ENCODE data around the gene ETS2. TPM values are rescaled to one million over a fixed set of nuclear protein-coding genes. Genes with fewer than 3 reads are reported as not detected.

Gene ETS2
- total RNA-seq, 1 experiment from 2014 or later, result 127 TPM

DNA sequence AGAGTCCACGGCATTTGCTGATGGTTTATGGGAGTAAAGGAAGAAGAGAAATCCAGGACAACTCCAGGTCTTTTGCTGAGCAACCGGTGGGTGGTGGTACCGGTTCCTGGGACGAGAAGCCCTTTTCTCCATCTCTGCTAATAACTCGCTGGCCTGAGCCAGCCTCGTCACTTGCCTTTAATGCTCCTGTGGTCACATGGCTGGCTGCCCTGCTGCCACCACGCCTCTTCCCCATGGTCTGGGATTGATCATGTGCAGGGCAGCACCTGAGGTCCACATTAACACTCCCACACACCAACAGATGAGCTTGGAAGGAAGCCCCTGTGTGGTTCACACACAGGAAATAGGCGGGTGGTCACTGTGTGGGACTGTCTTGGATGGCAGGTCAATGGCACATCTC is 10.3 kb upstream of the ETS2 start:
- ChIA-PET POLR2A (ENCODE audit: unreplicated experiment) (interaction anchor here (0.9 kb wide), 1 partner anchor 12 kb away, joined by 3 read pairs; no protein-coding TSS in a partner anchor), CTCF (no interaction called here)
- intact Hi-C loops (cut with micrococcal nuclease), result no loop called here
- H2AFZ ChIP-seq (ENCODE audit: low read length), result no peak overlapping the region
- no peak for ATAC-seq
- no peaks in the 10 kb centered on the region for H3K36me3 ChIP-seq (ENCODE audit: low read depth, low read length)
- no peaks in the 10 kb centered on the region for H3K9me3 ChIP-seq (ENCODE audit: low read length)
- peaks cover 8% of the 10 kb centered on the region for H3F3A ChIP-seq (ENCODE audit: low read length, unreplicated experiment)
- TF ChIP-seq EZH2 (IDR thresholded peaks at IDR 0.05; ENCODE audit: low read length, unreplicated experiment) (no peak), EZH2phosphoT487 (IDR thresholded peaks at IDR 0.05; ENCODE audit: borderline replicate concordance, low read length) (no peak)
- TF ChIP-seq, protein P1, sequence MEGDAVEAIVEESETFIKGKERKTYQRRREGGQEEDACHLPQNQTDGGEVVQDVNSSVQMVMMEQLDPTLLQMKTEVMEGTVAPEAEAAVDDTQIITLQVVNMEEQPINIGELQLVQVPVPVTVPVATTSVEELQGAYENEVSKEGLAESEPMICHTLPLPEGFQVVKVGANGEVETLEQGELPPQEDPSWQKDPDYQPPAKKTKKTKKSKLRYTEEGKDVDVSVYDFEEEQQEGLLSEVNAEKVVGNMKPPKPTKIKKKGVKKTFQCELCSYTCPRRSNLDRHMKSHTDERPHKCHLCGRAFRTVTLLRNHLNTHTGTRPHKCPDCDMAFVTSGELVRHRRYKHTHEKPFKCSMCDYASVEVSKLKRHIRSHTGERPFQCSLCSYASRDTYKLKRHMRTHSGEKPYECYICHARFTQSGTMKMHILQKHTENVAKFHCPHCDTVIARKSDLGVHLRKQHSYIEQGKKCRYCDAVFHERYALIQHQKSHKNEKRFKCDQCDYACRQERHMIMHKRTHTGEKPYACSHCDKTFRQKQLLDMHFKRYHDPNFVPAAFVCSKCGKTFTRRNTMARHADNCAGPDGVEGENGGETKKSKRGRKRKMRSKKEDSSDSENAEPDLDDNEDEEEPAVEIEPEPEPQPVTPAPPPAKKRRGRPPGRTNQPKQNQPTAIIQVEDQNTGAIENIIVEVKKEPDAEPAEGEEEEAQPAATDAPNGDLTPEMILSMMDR (conservative IDR thresholded peaks at IDR 0.05; ENCODE audit: low read depth, low read length), result no peak
- H3K9me2 ChIP-seq (replicated peaks; ENCODE audit: low read length), result no peaks in the 10 kb centered on the region
- H3K27me3 ChIP-seq (ENCODE audit: low read length), result no peaks in the 10 kb centered on the region
- no peak overlapping the region for H3K4me2 ChIP-seq (ENCODE audit: low read length)
- H3K4me3 ChIP-seq (ENCODE audit: low read length), result no peak overlapping the region
- H4K20me1 ChIP-seq (ENCODE audit: low read length), result no peaks in the 10 kb centered on the region
- no peak overlapping the region for H3K27ac ChIP-seq (ENCODE audit: low read length)
- H3K9ac ChIP-seq (ENCODE audit: low read length), result peak overlapping the region; percentile 40; the same call in 1 of the 2 replicates
- H3K4me1 ChIP-seq (ENCODE audit: insufficient read depth, low read length), result peaks cover 55% of the 10 kb centered on the region
- DNase-seq, result no peak
- no TSS peak for BruUV-seq (replicated peaks)
- H3K79me2 ChIP-seq (ENCODE audit: low read length), result no peaks in the 10 kb centered on the region

DNA sequence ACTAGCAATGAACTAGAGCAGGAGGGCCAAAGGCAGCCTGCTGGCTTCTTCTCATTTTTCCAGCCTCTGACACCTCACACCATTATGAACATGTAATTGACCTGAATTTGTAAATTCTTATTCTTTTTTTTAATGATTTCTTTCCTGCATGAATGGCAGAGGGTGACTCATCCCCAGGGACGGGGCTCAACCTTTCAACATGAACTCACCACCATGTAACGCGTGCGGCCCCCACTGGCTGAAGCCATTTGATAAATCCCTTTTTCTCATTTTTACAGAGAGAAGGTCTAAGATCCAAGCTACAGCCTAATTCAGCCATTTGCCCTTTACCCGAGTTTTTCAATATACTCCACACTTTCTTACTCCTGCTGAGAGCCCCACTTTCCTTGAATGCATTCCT is 9.3 kb upstream of the ETS2 start:
- H3K27me3 ChIP-seq (ENCODE audit: low read length), result no peaks in the 10 kb centered on the region
- H3K4me1 ChIP-seq (ENCODE audit: insufficient read depth, low read length), result peaks cover 63% of the 10 kb centered on the region
- H3K36me3 ChIP-seq (ENCODE audit: low read depth, low read length), result no peaks in the 10 kb centered on the region
- no peaks in the 10 kb centered on the region for H3K79me2 ChIP-seq (ENCODE audit: low read length)
- H3K4me2 ChIP-seq (ENCODE audit: low read length), result no peak overlapping the region
- TF ChIP-seq EZH2phosphoT487 (IDR thresholded peaks at IDR 0.05; ENCODE audit: borderline replicate concordance, low read length), result no peak
- TF ChIP-seq, protein P1 (conservative IDR thresholded peaks at IDR 0.05; ENCODE audit: low read depth, low read length), result peak; percentile 36; the same call in 1 of the 2 replicates
- no peaks in the 10 kb centered on the region for H3K9me2 ChIP-seq (replicated peaks; ENCODE audit: low read length)
- intact Hi-C loops (cut with micrococcal nuclease), result no loop called here
- no peak overlapping the region for H2AFZ ChIP-seq (ENCODE audit: low read length)
- ATAC-seq, result no peak
- POLR2A ChIA-PET (ENCODE audit: unreplicated experiment), result interaction anchor here (0.6 to 0.9 kb wide), 3 partner anchors 11 to 648 kb away, joined by 3 to 4 read pairs (median 3); no protein-coding TSS in a partner anchor
- no peak overlapping the region for H3K4me3 ChIP-seq (ENCODE audit: low read length)
- peak overlapping the region; percentile 71 for H3K9ac ChIP-seq (ENCODE audit: low read length)
- H3K27ac ChIP-seq (ENCODE audit: low read length), result peak overlapping the region; percentile 95
- H3K9me3 ChIP-seq (ENCODE audit: low read length), result no peaks in the 10 kb centered on the region
- BruUV-seq (replicated peaks), result no TSS peak
- CTCF ChIA-PET, result interaction anchor here (0.5 to 1.3 kb wide), 2 partner anchors 9 to 19 kb away, joined by 3 to 5 read pairs; no protein-coding TSS in a partner anchor
- peak; percentile 38 for DNase-seq
- H3F3A ChIP-seq (ENCODE audit: low read length, unreplicated experiment), result peaks cover 11% of the 10 kb centered on the region
- no peaks in the 10 kb centered on the region for H4K20me1 ChIP-seq (ENCODE audit: low read length)

DNA sequence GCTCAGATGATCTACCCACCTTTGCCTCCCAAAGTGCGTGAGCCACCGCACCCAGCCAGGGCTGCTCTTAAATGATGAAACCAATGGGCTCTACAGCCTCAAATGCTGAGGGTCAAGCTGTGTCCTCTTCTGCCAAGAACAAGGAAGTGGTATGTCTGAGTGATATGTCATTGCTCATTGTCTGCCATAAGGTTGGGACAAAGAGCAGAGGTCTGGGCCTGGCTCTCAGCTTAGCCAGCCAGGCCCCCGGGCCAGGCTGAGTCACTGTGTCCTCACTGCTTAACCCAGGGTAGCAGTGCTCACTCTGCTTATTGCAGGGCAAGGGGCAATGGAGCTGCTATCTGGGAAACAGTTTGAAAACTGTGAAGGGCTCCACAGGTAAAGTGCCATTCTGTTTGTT is 8.3 kb upstream of the ETS2 start:
- H3K4me2 ChIP-seq (ENCODE audit: low read length), result peak overlapping the region; percentile 56
- CTCF ChIA-PET, result interaction anchor here (0.5 to 1.3 kb wide), 2 partner anchors 10 to 341 kb away, joined by 5 read pairs; no protein-coding TSS in a partner anchor
- H3K4me1 ChIP-seq (ENCODE audit: insufficient read depth, low read length), result peaks cover 73% of the 10 kb centered on the region
- peaks cover 19% of the 10 kb centered on the region for H3F3A ChIP-seq (ENCODE audit: low read length, unreplicated experiment)
- DNase-seq (peak; percentile 89), ATAC-seq (peak; percentile 64)
- peak overlapping the region; percentile 95 for H3K27ac ChIP-seq (ENCODE audit: low read length)
- no peaks in the 10 kb centered on the region for H3K27me3 ChIP-seq (ENCODE audit: low read length)
- peak overlapping the region; percentile 71 for H3K9ac ChIP-seq (ENCODE audit: low read length)
- POLR2A ChIA-PET (ENCODE audit: unreplicated experiment), result no interaction called here
- no peaks in the 10 kb centered on the region for H3K79me2 ChIP-seq (ENCODE audit: low read length)
- H3K36me3 ChIP-seq (ENCODE audit: low read depth, low read length), result no peaks in the 10 kb centered on the region
- no peaks in the 10 kb centered on the region for H3K9me2 ChIP-seq (replicated peaks; ENCODE audit: low read length)
- no TSS peak for BruUV-seq (replicated peaks)
- TF ChIP-seq EZH2phosphoT487 (IDR thresholded peaks at IDR 0.05; ENCODE audit: borderline replicate concordance, low read length) (no peak), EZH2 (IDR thresholded peaks at IDR 0.05; ENCODE audit: low read length, unreplicated experiment) (no peak)
- TF ChIP-seq, protein P1 (conservative IDR thresholded peaks at IDR 0.05; ENCODE audit: low read depth, low read length), result no peak
- intact Hi-C loops (cut with micrococcal nuclease), result no loop called here
- no peaks in the 10 kb centered on the region for H3K9me3 ChIP-seq (ENCODE audit: low read length)
- no peak overlapping the region for H2AFZ ChIP-seq (ENCODE audit: low read length)
- H4K20me1 ChIP-seq (ENCODE audit: low read length), result no peaks in the 10 kb centered on the region
- no peak overlapping the region for H3K4me3 ChIP-seq (ENCODE audit: low read length)
